HCT116 (cell line): ENCODE results near the gene BTBD9. TPM values are rescaled to one million over a fixed set of nuclear protein-coding genes. Genes with fewer than 3 reads are reported as not detected.

Experiments
- ATAC-seq: fragments of 200-7000 bp; cut with Tn5 transposase; 2 replicates; pipeline ENCODE4 v1.9.1; 2020; ENCODE audit warnings: mild to moderate bottlenecking, moderate library complexity
- BruUV-seq: library from RNA; stranded (reverse); fragments of 400-500 nt; replicated peaks from 2 replicates; lab custom pipeline; 2021; lab: Mats Ljungman, UMichigan
- CTCF ChIA-PET: fragments of 300-600 bp; sonication (Branson Sonifier 250); formaldehyde crosslinking; loops from one replicate; lab custom pipeline; 2021; ENCODE audit warnings: antibody characterized with exemption; lab: Charles Lee
- POLR2A ChIA-PET: fragments of 300-600, 350-600 bp; sonication (Branson Sonifier 250); formaldehyde crosslinking; loops from one replicate; lab custom pipeline; 2021; ENCODE audit warnings: antibody characterized with exemption; lab: Charles Lee
- RAD21 ChIA-PET, 2 experiments: fragments of 300-600 bp; sonication (Branson Sonifier 250); formaldehyde crosslinking; loops; one replicate each; lab custom pipeline; 2023; ENCODE audit warnings: low total read pairs in 2 of 2; ENCODE audit not compliant: uncharacterized antibody in 2 of 2, unreplicated experiment in 2 of 2, low non-redundant PET in 1 of 2; lab: Charles Lee
- DNase-seq: peaks from one replicate; pipeline ENCODE4 v3.0.0-alpha.2; 2010; ENCODE audit warnings: low read depth, low spot score
- H2AFZ ChIP-seq: fragments of 200-600 bp; shearing (Covaris generic), sonication (generic); 2 replicates; pipeline ENCODE4 v1.6.1; 2017; ENCODE audit warnings: low read depth, mixed run types, mixed read lengths, antibody characterized with exemption, low read length; ENCODE audit not compliant: poor library complexity, severe bottlenecking
- H3K27ac ChIP-seq: 2 replicates; pipeline ENCODE4 v1.5.1; 2012; ENCODE audit warnings: low read depth, low read length
- H3K27me3 ChIP-seq: fragments of 200-600 bp; sonication (generic); 2 replicates; pipeline ENCODE4 v1.6.1; 2016; ENCODE audit warnings: mixed run types, low read length, mixed read lengths; ENCODE audit not compliant: insufficient read depth
- H3K36me3 ChIP-seq, 2 experiments: fragments of 200-500 bp in 1 of 2; fragments of 200-600 bp in 1 of 2; sonication (Bioruptor generic) in 1 of 2; sonication (generic) in 1 of 2; 2 replicates each; pipeline versions ENCODE4 v1.5.1 to v1.6.1; 2014 to 2016; ENCODE audit warnings: low read length in 2 of 2, inconsistent platforms in 1 of 2, mixed read lengths in 1 of 2, mixed run types in 1 of 2; ENCODE audit not compliant: insufficient read depth in 2 of 2, control insufficient read depth in 1 of 2
- H3K4me1 ChIP-seq, 2 experiments: fragments of 200-600 bp in 1 of 2; sonication (generic) in 1 of 2; 2 replicates each; pipeline versions ENCODE4 v1.5.1 to v1.6.1; 2012 to 2017; ENCODE audit warnings: low read length in 2 of 2, inconsistent platforms in 1 of 2, mild to moderate bottlenecking in 1 of 2, mixed read lengths in 1 of 2, mixed run types in 1 of 2, moderate library complexity in 1 of 2; ENCODE audit not compliant: insufficient read depth in 2 of 2, control insufficient read depth in 1 of 2
- H3K4me2 ChIP-seq: fragments of 200-600 bp; sonication (generic); 2 replicates; pipeline ENCODE4 v1.6.1; 2017; ENCODE audit warnings: mixed run types, low read length, mixed read lengths
- H3K4me3 ChIP-seq, 2 experiments: fragments of 200-600 bp in 1 of 2; sonication (generic) in 1 of 2; replicated peaks in 1 of 2; 2 replicates each; pipeline ENCODE4 v1.5.1; 2011 to 2016; ENCODE audit warnings: low read length in 2 of 2, control low read depth in 1 of 2, low read depth in 1 of 2, mild to moderate bottlenecking in 1 of 2, mixed read lengths in 1 of 2, mixed run types in 1 of 2
- H3K79me2 ChIP-seq: fragments of 200-600 bp; sonication (generic); 2 replicates; pipeline ENCODE4 v1.6.1; 2017; ENCODE audit warnings: mild to moderate bottlenecking, mixed run types, low read length, moderate library complexity, mixed read lengths; ENCODE audit not compliant: insufficient read depth
- H3K9ac ChIP-seq: fragments of 200-600 bp; sonication (generic); 2 replicates; pipeline ENCODE4 v1.6.1; 2016; ENCODE audit warnings: low read length, mixed read lengths
- H3K9me2 ChIP-seq: fragments of 200-600 bp; sonication (generic), shearing (Covaris generic); 2 replicates; pipeline ENCODE4 v1.6.1; 2017; ENCODE audit warnings: mixed run types, mild to moderate bottlenecking, moderate library complexity; ENCODE audit not compliant: insufficient read depth
- H3K9me3 ChIP-seq, 2 experiments: fragments of 200-500 bp in 1 of 2; fragments of 200-600 bp in 1 of 2; sonication (Bioruptor generic) in 1 of 2; sonication (generic) in 1 of 2; 2 replicates each; pipeline ENCODE4 v1.6.1; 2014 to 2017; ENCODE audit warnings: low read length in 2 of 2, mixed read lengths in 2 of 2, inconsistent platforms in 1 of 2, low read depth in 1 of 2, mild to moderate bottlenecking in 1 of 2, mixed run types in 1 of 2, moderate library complexity in 1 of 2; ENCODE audit not compliant: control insufficient read depth in 1 of 2, insufficient read depth in 1 of 2
- H4K20me1 ChIP-seq: fragments of 200-600 bp; sonication (generic), shearing (Covaris generic); 2 replicates; pipeline ENCODE4 v1.6.1; 2017; ENCODE audit warnings: mixed run types, mild to moderate bottlenecking, moderate library complexity; ENCODE audit not compliant: insufficient read depth
- EGR1 ChIP-seq: IDR thresholded peaks from 2 replicates; pipeline ENCODE4 v1.6.1; 2012; ENCODE audit warnings: low read depth
- EZH2 ChIP-seq: fragments of 200-600 bp; sonication (generic); IDR thresholded peaks from 2 replicates; pipeline ENCODE4 v1.6.1; 2017; ENCODE audit warnings: antibody characterized with exemption, mixed run types
- EZH2phosphoT487 ChIP-seq: fragments of 200-600 bp; IDR thresholded peaks from 2 replicates; pipeline ENCODE4 v1.6.1; 2018; ENCODE audit warnings: antibody characterized with exemption, borderline replicate concordance
- FOSL1 ChIP-seq: IDR thresholded peaks from 2 replicates; pipeline ENCODE4 v1.6.1; 2012; ENCODE audit warnings: low read depth
- JUND ChIP-seq: IDR thresholded peaks from 2 replicates; pipeline ENCODE4 v1.6.1; 2012
- POLR2A ChIP-seq: IDR thresholded peaks from 2 replicates; pipeline ENCODE4 v1.7.0; 2011; ENCODE audit warnings: borderline replicate concordance; ENCODE audit not compliant: insufficient read depth, insufficient read length; ENCODE audit errors: extremely low read depth
- SIN3A ChIP-seq: IDR thresholded peaks from 2 replicates; pipeline ENCODE4 v1.6.1; 2012; ENCODE audit warnings: low read depth
- YY1 ChIP-seq: IDR thresholded peaks from 2 replicates; pipeline ENCODE4 v1.6.1; 2011; ENCODE audit warnings: low read length, low read depth, moderate library complexity, mild to moderate bottlenecking; ENCODE audit not compliant: insufficient replicate concordance; ENCODE audit errors: extremely low read depth
- ZFX ChIP-seq: fragments of 450-650 bp; IDR thresholded peaks from 2 replicates; pipeline ENCODE4 v1.6.1; 2017
- ZNF274 ChIP-seq: fragments of 200-500 bp; sonication (Bioruptor generic); IDR thresholded peaks from 2 replicates; pipeline ENCODE4 v1.6.1; 2014; ENCODE audit warnings: mild to moderate bottlenecking, low read depth, low read length, inconsistent platforms
- intact Hi-C: fragments of 100-400 bp; cut with micrococcal nuclease; formaldehyde crosslinking; loops from 2 replicates; pipeline ENCODE4 v1.10.0; 2022
- total RNA-seq: library from RNA; stranded (reverse); gene quantifications from one replicate; pipeline ENCODE4 v1.2.1, GENCODE V29; 2021; ENCODE audit not compliant: unreplicated experiment
- TF ChIP-seq, protein P1 (sequence below): IDR thresholded peaks from 2 replicates; pipeline ENCODE4 v1.6.1; 2012
- TF ChIP-seq, protein P2 (sequence below): IDR thresholded peaks from 2 replicates; pipeline ENCODE4 v1.6.1; 2012; ENCODE audit warnings: low read depth

BTBD9 gene
- total RNA-seq, 1 experiment from 2014 or later = 10.9 TPM

GRCh38 chr6:38322138-38322537 is 317.6 kb downstream of the BTBD9 start:
- POLR2A ChIA-PET = no interaction called here
- H3K9me2 ChIP-seq = no peaks in the 10 kb centered on the region

More at GRCh38 chr6:38322138-38322537, 317.6 kb downstream of the BTBD9 start:
- Histone ChIP-seq H3K27me3 (0 out of 2 replicates have a peak, but pooled peaks cover 4% of the 10 kb centered on the region), H3K36me3 (no peaks in the 10 kb centered on the region), H2AFZ (no peak overlapping the region), H4K20me1 (no peaks in the 10 kb centered on the region), H3K9ac (no peak overlapping the region), H3K4me1 (no peaks in the 10 kb centered on the region), H3K4me3 (no peak overlapping the region), H3K4me2 (no peak overlapping the region), H3K27ac (no peak overlapping the region), H3K9me3 (no peaks in the 10 kb centered on the region), H3K79me2 (no peaks in the 10 kb centered on the region)
- CTCF ChIA-PET = no interaction called here
- DNase-seq (no peak), ATAC-seq (no peak)
- intact Hi-C loops = no loop called here
- no TSS peak for BruUV-seq
- RAD21 ChIA-PET = no interaction called here
- TF ChIP-seq EZH2 (no peak), ZFX (no peak), EZH2phosphoT487 (no peak), FOSL1 (no peak), YY1 (no peak), SIN3A (no peak), POLR2A (no peak), ZNF274 (no peak), EGR1 (no peak), JUND (no peak)
- TF ChIP-seq, protein P1, sequence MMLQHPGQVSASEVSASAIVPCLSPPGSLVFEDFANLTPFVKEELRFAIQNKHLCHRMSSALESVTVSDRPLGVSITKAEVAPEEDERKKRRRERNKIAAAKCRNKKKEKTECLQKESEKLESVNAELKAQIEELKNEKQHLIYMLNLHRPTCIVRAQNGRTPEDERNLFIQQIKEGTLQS = no peak
- TF ChIP-seq, protein P2, sequence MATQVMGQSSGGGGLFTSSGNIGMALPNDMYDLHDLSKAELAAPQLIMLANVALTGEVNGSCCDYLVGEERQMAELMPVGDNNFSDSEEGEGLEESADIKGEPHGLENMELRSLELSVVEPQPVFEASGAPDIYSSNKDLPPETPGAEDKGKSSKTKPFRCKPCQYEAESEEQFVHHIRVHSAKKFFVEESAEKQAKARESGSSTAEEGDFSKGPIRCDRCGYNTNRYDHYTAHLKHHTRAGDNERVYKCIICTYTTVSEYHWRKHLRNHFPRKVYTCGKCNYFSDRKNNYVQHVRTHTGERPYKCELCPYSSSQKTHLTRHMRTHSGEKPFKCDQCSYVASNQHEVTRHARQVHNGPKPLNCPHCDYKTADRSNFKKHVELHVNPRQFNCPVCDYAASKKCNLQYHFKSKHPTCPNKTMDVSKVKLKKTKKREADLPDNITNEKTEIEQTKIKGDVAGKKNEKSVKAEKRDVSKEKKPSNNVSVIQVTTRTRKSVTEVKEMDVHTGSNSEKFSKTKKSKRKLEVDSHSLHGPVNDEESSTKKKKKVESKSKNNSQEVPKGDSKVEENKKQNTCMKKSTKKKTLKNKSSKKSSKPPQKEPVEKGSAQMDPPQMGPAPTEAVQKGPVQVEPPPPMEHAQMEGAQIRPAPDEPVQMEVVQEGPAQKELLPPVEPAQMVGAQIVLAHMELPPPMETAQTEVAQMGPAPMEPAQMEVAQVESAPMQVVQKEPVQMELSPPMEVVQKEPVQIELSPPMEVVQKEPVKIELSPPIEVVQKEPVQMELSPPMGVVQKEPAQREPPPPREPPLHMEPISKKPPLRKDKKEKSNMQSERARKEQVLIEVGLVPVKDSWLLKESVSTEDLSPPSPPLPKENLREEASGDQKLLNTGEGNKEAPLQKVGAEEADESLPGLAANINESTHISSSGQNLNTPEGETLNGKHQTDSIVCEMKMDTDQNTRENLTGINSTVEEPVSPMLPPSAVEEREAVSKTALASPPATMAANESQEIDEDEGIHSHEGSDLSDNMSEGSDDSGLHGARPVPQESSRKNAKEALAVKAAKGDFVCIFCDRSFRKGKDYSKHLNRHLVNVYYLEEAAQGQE = no peak
